ENCODE data around the gene TGIF2.

GRCh38 chr20:36528875-36529417 lies 44.5 kb upstream of the TGIF2 start:
- no peak for TF ChIP-seq POLR2A (IDR thresholded peaks at IDR 0.05)
- TF ChIP-seq, protein P1, sequence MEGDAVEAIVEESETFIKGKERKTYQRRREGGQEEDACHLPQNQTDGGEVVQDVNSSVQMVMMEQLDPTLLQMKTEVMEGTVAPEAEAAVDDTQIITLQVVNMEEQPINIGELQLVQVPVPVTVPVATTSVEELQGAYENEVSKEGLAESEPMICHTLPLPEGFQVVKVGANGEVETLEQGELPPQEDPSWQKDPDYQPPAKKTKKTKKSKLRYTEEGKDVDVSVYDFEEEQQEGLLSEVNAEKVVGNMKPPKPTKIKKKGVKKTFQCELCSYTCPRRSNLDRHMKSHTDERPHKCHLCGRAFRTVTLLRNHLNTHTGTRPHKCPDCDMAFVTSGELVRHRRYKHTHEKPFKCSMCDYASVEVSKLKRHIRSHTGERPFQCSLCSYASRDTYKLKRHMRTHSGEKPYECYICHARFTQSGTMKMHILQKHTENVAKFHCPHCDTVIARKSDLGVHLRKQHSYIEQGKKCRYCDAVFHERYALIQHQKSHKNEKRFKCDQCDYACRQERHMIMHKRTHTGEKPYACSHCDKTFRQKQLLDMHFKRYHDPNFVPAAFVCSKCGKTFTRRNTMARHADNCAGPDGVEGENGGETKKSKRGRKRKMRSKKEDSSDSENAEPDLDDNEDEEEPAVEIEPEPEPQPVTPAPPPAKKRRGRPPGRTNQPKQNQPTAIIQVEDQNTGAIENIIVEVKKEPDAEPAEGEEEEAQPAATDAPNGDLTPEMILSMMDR (IDR thresholded peaks at IDR 0.05) = no peak

All from right lobe of liver (tissue), 4 donors.